Body of pancreas (tissue), 4 donors: Measurements from ENCODE around the gene CKB.

Experiments used
- POLR2A ChIP-seq, 3 donors: fragments of 450-650 bp; IDR thresholded peaks; one replicate each; pipeline ENCODE4 v1.6.1; 2016; ENCODE audit warnings: antibody characterized with exemption in 3 of 3, mild to moderate bottlenecking in 2 of 3
- TF ChIP-seq, protein P1 (sequence below), 7 experiments: fragments of 450-650 bp in 4 of 7; fragments of 200-600 bp in 3 of 7; sonication (generic) in 3 of 7; IDR thresholded peaks; one replicate each; pipeline ENCODE4 v1.5.1; 2016 to 2019; ENCODE audit warnings: antibody characterized with exemption in 7 of 7

DNA sequence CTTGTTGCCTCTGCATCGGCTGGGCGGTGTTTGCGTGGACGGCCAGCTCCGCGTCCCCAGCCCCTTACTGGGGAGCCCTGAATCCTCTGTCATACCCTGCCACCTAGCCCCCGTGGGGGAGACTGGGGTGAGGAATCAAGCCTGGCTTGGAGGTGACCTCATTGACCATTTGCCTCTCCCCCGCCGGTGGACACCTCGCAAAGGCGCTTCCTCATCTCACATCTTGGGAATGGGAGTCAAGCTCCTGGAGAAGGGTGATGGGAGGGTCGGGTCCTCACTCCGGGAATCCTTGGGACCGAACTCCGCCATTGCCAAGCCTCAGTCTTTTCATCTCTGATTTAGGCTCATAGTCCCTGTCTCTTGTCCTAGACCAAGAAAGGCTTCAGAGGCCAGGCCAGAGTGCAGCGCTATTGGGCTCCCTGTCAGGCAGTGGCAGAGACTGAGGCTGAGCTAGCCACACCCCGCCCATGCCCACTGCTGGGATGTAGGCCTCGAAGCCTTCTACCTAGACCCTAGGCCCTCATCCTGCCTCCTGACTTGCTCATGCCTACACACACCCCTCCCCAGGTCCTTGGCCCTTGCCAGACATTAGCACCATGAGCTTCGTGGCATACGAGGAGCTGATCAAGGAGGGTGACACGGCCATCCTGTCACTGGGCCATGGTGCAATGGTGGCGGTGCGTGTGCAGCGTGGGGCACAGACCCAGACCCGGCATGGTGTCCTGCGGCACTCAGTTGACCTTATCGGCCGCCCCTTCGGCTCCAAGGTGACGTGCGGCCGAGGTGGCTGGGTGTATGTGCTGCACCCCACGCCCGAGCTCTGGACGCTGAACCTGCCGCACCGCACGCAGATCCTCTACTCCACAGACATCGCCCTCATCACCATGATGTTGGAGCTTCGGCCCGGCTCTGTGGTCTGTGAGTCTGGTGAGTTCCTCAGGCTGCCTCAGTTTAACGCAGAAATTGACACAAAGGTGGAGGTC, 7.0 kb upstream of the CKB start:
- TF ChIP-seq, protein P1, sequence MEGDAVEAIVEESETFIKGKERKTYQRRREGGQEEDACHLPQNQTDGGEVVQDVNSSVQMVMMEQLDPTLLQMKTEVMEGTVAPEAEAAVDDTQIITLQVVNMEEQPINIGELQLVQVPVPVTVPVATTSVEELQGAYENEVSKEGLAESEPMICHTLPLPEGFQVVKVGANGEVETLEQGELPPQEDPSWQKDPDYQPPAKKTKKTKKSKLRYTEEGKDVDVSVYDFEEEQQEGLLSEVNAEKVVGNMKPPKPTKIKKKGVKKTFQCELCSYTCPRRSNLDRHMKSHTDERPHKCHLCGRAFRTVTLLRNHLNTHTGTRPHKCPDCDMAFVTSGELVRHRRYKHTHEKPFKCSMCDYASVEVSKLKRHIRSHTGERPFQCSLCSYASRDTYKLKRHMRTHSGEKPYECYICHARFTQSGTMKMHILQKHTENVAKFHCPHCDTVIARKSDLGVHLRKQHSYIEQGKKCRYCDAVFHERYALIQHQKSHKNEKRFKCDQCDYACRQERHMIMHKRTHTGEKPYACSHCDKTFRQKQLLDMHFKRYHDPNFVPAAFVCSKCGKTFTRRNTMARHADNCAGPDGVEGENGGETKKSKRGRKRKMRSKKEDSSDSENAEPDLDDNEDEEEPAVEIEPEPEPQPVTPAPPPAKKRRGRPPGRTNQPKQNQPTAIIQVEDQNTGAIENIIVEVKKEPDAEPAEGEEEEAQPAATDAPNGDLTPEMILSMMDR (IDR thresholded peaks at IDR 0.05), result no peak
- no peak for TF ChIP-seq POLR2A (IDR thresholded peaks at IDR 0.05)
